ENCODE data around the gene FKBP1B. TPM values are rescaled to one million over a fixed set of nuclear protein-coding genes. Genes with fewer than 3 reads are reported as not detected.
A peak's percentile ranks its signal among the peaks of the same experiment; 100 is the strongest.
"Not testable (repeated sequence)": the region's sequence is repeated elsewhere in the genome, so short reads cannot be mapped to it uniquely, and the experiment has no call there.

FKBP1B gene
- total RNA-seq, 1 donor from 2014 or later, result 4.1 TPM

- DNase-seq (ENCODE audit: low spot score), result no peak
Observed at GRCh38 chr2:24022324-24022974, 27.1 kb upstream of the FKBP1B start.

- no peak for DNase-seq (ENCODE audit: low spot score)
Observed at GRCh38 chr2:24022975-24023575, 26.5 kb upstream of the FKBP1B start.

- DNase-seq (ENCODE audit: low spot score), result no peak
Observed at GRCh38 chr2:24024018-24024417, 25.5 kb upstream of the FKBP1B start.

- no peak for DNase-seq (ENCODE audit: low spot score)
Observed at GRCh38 chr2:24024996-24025663, 24.4 kb upstream of the FKBP1B start.

GRCh38 chr2:24026233-24026632, 23.3 kb upstream of the FKBP1B start:
- DNase-seq (ENCODE audit: low spot score), result no peak

GRCh38 chr2:24038786-24039499, 10.6 kb upstream of the FKBP1B start:
- DNase-seq (ENCODE audit: low spot score), result no peak

- DNase-seq (ENCODE audit: low spot score), result no peak
Observed at GRCh38 chr2:24040511-24040910, 9.0 kb upstream of the FKBP1B start.

- DNase-seq (ENCODE audit: low spot score), result not testable (repeated sequence)
Observed at GRCh38 chr2:24043133-24043532, 6.4 kb upstream of the FKBP1B start.

GRCh38 chr2:24045511-24046508, 3.7 kb upstream of the FKBP1B start:
- no peak for DNase-seq (ENCODE audit: low spot score)

- no peak for DNase-seq (ENCODE audit: low spot score)
Observed at GRCh38 chr2:24046599-24046929, 3.0 kb upstream of the FKBP1B start.

- DNase-seq (ENCODE audit: low spot score), result peak; percentile 96
Observed at GRCh38 chr2:24046930-24047702, 2.4 kb upstream of the FKBP1B start, which contains the start of gene WDCP. TSS of gene WDCP (minus strand) at chr2:24047391. CDS start at chr2:24039494, 7,897 bp downstream.

GRCh38 chr2:24047703-24048033, 1.9 kb upstream of the FKBP1B start:
- DNase-seq (ENCODE audit: low spot score), result no peak

- no peak for DNase-seq (ENCODE audit: low spot score)
Observed at GRCh38 chr2:24048769-24049484, 614 bp upstream of the FKBP1B start.

- no peak for DNase-seq (ENCODE audit: low spot score)
Observed at GRCh38 chr2:24050041-24050979, 769 bp downstream of the FKBP1B start.

GRCh38 chr2:24051833-24052232, 2.3 kb downstream of the FKBP1B start:
- DNase-seq (ENCODE audit: low spot score), result no peak

GRCh38 chr2:24052951-24053350, 3.4 kb downstream of the FKBP1B start:
- DNase-seq (ENCODE audit: low spot score), result no peak

- no peak for DNase-seq (ENCODE audit: low spot score)
Observed at GRCh38 chr2:24054366-24055010, 4.9 kb downstream of the FKBP1B start.

- no peak for DNase-seq (ENCODE audit: low spot score)
Observed at GRCh38 chr2:24055750-24056149, 6.2 kb downstream of the FKBP1B start.

Data from ureter (tissue), 1 donor.